OCI-LY7 (cell line): Measurements from ENCODE around the gene MRPL11. TPM values are rescaled to one million over a fixed set of nuclear protein-coding genes. Genes with fewer than 3 reads are reported as not detected.
A peak's percentile ranks its signal among the peaks of the same experiment; 100 is the strongest.
"Not testable (repeated sequence)": the region's sequence is repeated elsewhere in the genome, so short reads cannot be mapped to it uniquely, and the experiment has no call there.

ENCODE experiments used
- BruUV-seq: library from RNA; stranded (reverse); fragments of 400-500 nt; replicated peaks from 2 replicates; lab custom pipeline; 2021; lab: Mats Ljungman, UMichigan
- CTCF ChIA-PET: fragments of 300-600 bp; sonication (Branson Sonifier 250); formaldehyde crosslinking; loops from one replicate; lab custom pipeline; 2022; ENCODE audit warnings: antibody characterized with exemption; ENCODE audit not compliant: unreplicated experiment; lab: Charles Lee
- POLR2A ChIA-PET: fragments of 300-600 bp; sonication (Branson Sonifier 250); formaldehyde crosslinking; loops from one replicate; lab custom pipeline; 2022; ENCODE audit warnings: antibody characterized with exemption; lab: Charles Lee
- DNase-seq: peaks from one replicate; pipeline ENCODE4 v3.0.0-alpha.2; 2015; ENCODE audit warnings: low spot score
- H2AFZ ChIP-seq: fragments of 200-600 bp; sonication (generic), shearing (Covaris generic); 2 replicates; pipeline ENCODE4 v1.6.1; 2014; ENCODE audit warnings: mild to moderate bottlenecking, antibody characterized with exemption, low read length, moderate library complexity
- H3K27ac ChIP-seq: fragments of 200-600 bp; sonication (generic); 2 replicates; pipeline ENCODE4 v1.5.1; 2014; ENCODE audit warnings: mixed run types, low read depth, mild to moderate bottlenecking, moderate library complexity, low read length, inconsistent platforms; ENCODE audit not compliant: poor library complexity, severe bottlenecking
- H3K36me3 ChIP-seq: fragments of 200-600 bp; sonication (generic); 2 replicates; pipeline ENCODE4 v1.6.1; 2014; ENCODE audit warnings: mild to moderate bottlenecking, antibody characterized with exemption, low read length, moderate library complexity, mixed read lengths; ENCODE audit not compliant: insufficient read depth
- H3K4me1 ChIP-seq: fragments of 200-600 bp; sonication (generic); 2 replicates; pipeline ENCODE4 v1.5.1; 2014; ENCODE audit warnings: mild to moderate bottlenecking, low read length; ENCODE audit not compliant: insufficient read depth, poor library complexity, severe bottlenecking
- H3K4me2 ChIP-seq: fragments of 200-600 bp; sonication (generic); 2 replicates; pipeline ENCODE4 v1.6.1; 2014; ENCODE audit warnings: mild to moderate bottlenecking, low read length
- H3K4me3 ChIP-seq: fragments of 200-600 bp; sonication (generic); 2 replicates; pipeline ENCODE4 v1.5.1; 2014; ENCODE audit warnings: mild to moderate bottlenecking, low read depth, low read length; ENCODE audit not compliant: poor library complexity, severe bottlenecking
- H3K79me2 ChIP-seq: fragments of 200-600 bp; sonication (generic); 2 replicates; pipeline ENCODE4 v1.6.1; 2016; ENCODE audit warnings: low read depth, mild to moderate bottlenecking, low read length, moderate library complexity, mixed read lengths; ENCODE audit not compliant: insufficient read depth
- H3K9me2 ChIP-seq: fragments of 200-600 bp; sonication (generic); 2 replicates; pipeline ENCODE4 v1.6.1; 2016; ENCODE audit warnings: mild to moderate bottlenecking, low read length, mixed read lengths; ENCODE audit not compliant: insufficient read depth
- H3K9me3 ChIP-seq: fragments of 200-600 bp; sonication (generic); 2 replicates; pipeline ENCODE4 v1.6.1; 2014; ENCODE audit warnings: mild to moderate bottlenecking, mixed run types, low read length, mixed read lengths
- H4K20me1 ChIP-seq: fragments of 200-600 bp; sonication (generic); 2 replicates; pipeline ENCODE4 v1.6.1; 2014; ENCODE audit warnings: mild to moderate bottlenecking, antibody characterized with exemption, low read length, moderate library complexity, mixed read lengths; ENCODE audit not compliant: insufficient read depth
- CTCF ChIP-seq: fragments of 200-600 bp; sonication (generic); conservative IDR thresholded peaks from 2 replicates; pipeline ENCODE4 v1.5.1; 2014; ENCODE audit warnings: mild to moderate bottlenecking, antibody characterized with exemption, low read length, moderate library complexity, mixed read lengths
- EZH2phosphoT487 ChIP-seq: fragments of 200-600 bp; sonication (generic); IDR thresholded peaks from 2 replicates; pipeline ENCODE4 v1.6.1; 2018; ENCODE audit warnings: low read depth, borderline replicate concordance, mild to moderate bottlenecking, mixed run types, antibody characterized with exemption, low read length, moderate library complexity, mixed read lengths
- intact Hi-C: fragments of 100-400 bp; cut with micrococcal nuclease; formaldehyde crosslinking; loops from one replicate; pipeline ENCODE4 v1.10.0; 2022; ENCODE audit not compliant: unreplicated experiment
- total RNA-seq, 2 experiments: library from RNA; depleted of rRNA in 1 of 2; stranded (reverse); fragments of >200 nt in 1 of 2; shearing (Covaris generic) in 1 of 2; gene quantifications; 2 replicates each; pipeline ENCODE4 v1.2.3, GENCODE V29; 2014 to 2022

MRPL11 gene
- total RNA-seq, 2 experiments from 2014 or later = 88.6 to 101 TPM

DNA sequence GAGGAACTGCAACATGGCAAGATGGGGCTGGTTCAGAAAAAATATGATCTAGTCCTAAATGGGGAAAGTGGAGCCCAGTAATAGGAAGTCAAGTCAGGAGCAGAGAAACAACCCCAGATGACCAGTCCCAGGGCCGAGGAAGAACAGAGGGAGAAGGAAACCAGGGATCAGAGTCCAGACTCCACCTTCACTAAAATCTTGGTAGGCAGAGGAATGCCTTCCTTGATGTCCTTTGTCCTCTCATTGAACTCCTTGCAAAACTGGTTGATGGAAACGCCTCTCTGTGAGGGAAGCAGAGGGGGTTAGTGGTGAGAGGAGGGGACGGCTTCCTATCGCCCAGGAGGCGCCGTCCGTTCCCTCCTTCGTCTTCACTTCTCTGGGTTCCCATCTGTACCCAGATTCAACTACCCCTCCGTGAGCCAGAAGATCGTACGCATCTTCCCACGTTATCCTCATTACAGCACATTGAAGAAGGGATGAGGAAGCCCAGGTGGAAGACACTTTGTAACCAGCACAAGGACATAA, 607 bp downstream of the MRPL11 start:
- ChIA-PET CTCF (interaction anchor here (1.0 to 1.2 kb wide), 3 partner anchors 41 to 108 kb away, joined by 3 read pairs; partner anchors contain the start of gene ZDHHC24), POLR2A (interaction anchor here (1.2 to 1.3 kb wide), 2 partner anchors 42 to 52 kb away, joined by 4 to 5 read pairs; partner anchors contain the start of gene DPP3)
- Histone ChIP-seq H3K4me1 (peaks cover 8% of the 10 kb centered on the region), H4K20me1 (no peaks in the 10 kb centered on the region), H3K36me3 (peaks cover 29% of the 10 kb centered on the region), H3K27ac (peak overlapping the region; percentile 52), H3K4me2 (peak overlapping the region; percentile 79), H2AFZ (peak overlapping the region; percentile 65), H3K9me3 (no peaks in the 10 kb centered on the region), H3K9me2 (no peaks in the 10 kb centered on the region), H3K4me3 (peak overlapping the region; percentile 90), H3K79me2 (peaks cover 11% of the 10 kb centered on the region; the same call in 1 of the 2 replicates)
- no peak for DNase-seq
- BruUV-seq = no TSS peak
- TF ChIP-seq CTCF = no peak
- no peak for TF ChIP-seq EZH2phosphoT487
- intact Hi-C loops = no loop called here

- ChIA-PET CTCF (no interaction called here), POLR2A (no interaction called here)
- no peak for DNase-seq
- Histone ChIP-seq H3K9me2 (no peaks in the 10 kb centered on the region), H2AFZ (no peak overlapping the region), H3K4me3 (no peak overlapping the region), H3K79me2 (peaks cover 5% of the 10 kb centered on the region; the same call in 1 of the 2 replicates), H3K4me1 (peaks cover 5% of the 10 kb centered on the region), H3K4me2 (no peak overlapping the region), H3K36me3 (peaks cover 36% of the 10 kb centered on the region), H3K27ac (no peak overlapping the region), H4K20me1 (no peaks in the 10 kb centered on the region), H3K9me3 (no peaks in the 10 kb centered on the region)
- no TSS peak for BruUV-seq
- intact Hi-C loops = no loop called here
- TF ChIP-seq CTCF (no peak), EZH2phosphoT487 (no peak)
These were observed 6.1 kb downstream of the MRPL11 start for GRCh38 chr11:66432597-66432996.

- H3K9me3 ChIP-seq, H3K27ac ChIP-seq, H3K4me2 ChIP-seq, DNase-seq, BruUV-seq, H3K4me3 ChIP-seq, POLR2A ChIA-PET, H3K4me1 ChIP-seq, H3K9me2 ChIP-seq, H3K79me2 ChIP-seq, CTCF ChIA-PET, H4K20me1 ChIP-seq, H2AFZ ChIP-seq: not testable (repeated sequence)
- intact Hi-C loops = loop anchor here (2.0 kb wide), 1 partner anchor 45 kb away; no protein-coding TSS in a partner anchor
- H3K36me3 ChIP-seq = peaks cover 33% of the 10 kb centered on the region
These were observed 6.7 kb downstream of the MRPL11 start for GRCh38 chr11:66431871-66432329.

GRCh38 chr11:66431287-66431686, 7.4 kb downstream of the MRPL11 start:
- POLR2A ChIA-PET, BruUV-seq, H3K4me3 ChIP-seq, H2AFZ ChIP-seq, H3K9me3 ChIP-seq, H3K79me2 ChIP-seq, H3K4me1 ChIP-seq, H3K4me2 ChIP-seq, H3K9me2 ChIP-seq, H3K27ac ChIP-seq, DNase-seq, H4K20me1 ChIP-seq, CTCF ChIA-PET: not testable (repeated sequence)
- peaks cover 27% of the 10 kb centered on the region for H3K36me3 ChIP-seq
- intact Hi-C loops = loop anchor here (2.0 kb wide), 1 partner anchor 44 kb away; no protein-coding TSS in a partner anchor
